Osteoblast (primary cell): ENCODE results near the gene SLC5A5. TPM values are rescaled to one million over a fixed set of nuclear protein-coding genes. Genes with fewer than 3 reads are reported as not detected.

Experiments used
- DNase-seq: peaks from one replicate; pipeline ENCODE4 v3.0.0; 2011; ENCODE audit warnings: low spot score, mixed read lengths; ENCODE audit not compliant: insufficient read length; ENCODE audit errors: missing footprints
- H2AFZ ChIP-seq: 2 replicates; pipeline ENCODE4 v1.6.0; 2011; ENCODE audit warnings: mild to moderate bottlenecking, low read length
- H3K27ac ChIP-seq: 2 replicates; pipeline ENCODE4 v1.5.1; 2011; ENCODE audit warnings: mild to moderate bottlenecking, low read depth, low read length, moderate library complexity
- H3K27me3 ChIP-seq: 2 replicates; pipeline ENCODE4 v1.6.0; 2012; ENCODE audit warnings: mild to moderate bottlenecking, control low read depth, inconsistent platforms, low read length, moderate library complexity; ENCODE audit not compliant: insufficient read depth
- H3K36me3 ChIP-seq: 2 replicates; pipeline ENCODE4 v1.5.1; 2011; ENCODE audit warnings: mild to moderate bottlenecking, low read length, control low read depth, moderate library complexity; ENCODE audit not compliant: insufficient read depth
- H3K4me1 ChIP-seq: 2 replicates; pipeline ENCODE4 v1.5.1; 2011; ENCODE audit warnings: mild to moderate bottlenecking, low read length, control low read depth, moderate library complexity; ENCODE audit not compliant: insufficient read depth
- H3K4me2 ChIP-seq: 2 replicates; pipeline ENCODE4 v1.6.0; 2011; ENCODE audit warnings: mild to moderate bottlenecking, low read length; ENCODE audit not compliant: insufficient read depth
- H3K4me3 ChIP-seq: fragments of 200-600 bp; sonication (generic); 3 replicates; pipeline ENCODE4 v1.5.1; 2012; ENCODE audit warnings: mild to moderate bottlenecking, low read length, inconsistent platforms; ENCODE audit not compliant: insufficient read depth
- H3K79me2 ChIP-seq: 2 replicates; pipeline ENCODE4 v1.6.0; 2012; ENCODE audit warnings: mild to moderate bottlenecking, low read length, control low read depth, inconsistent platforms; ENCODE audit not compliant: insufficient read depth
- H3K9me3 ChIP-seq: 2 replicates; pipeline ENCODE4 v1.5.1; 2011; ENCODE audit warnings: low read depth, low read length, control low read depth
- H4K20me1 ChIP-seq: 2 replicates; pipeline ENCODE4 v1.6.0; 2012; ENCODE audit warnings: mild to moderate bottlenecking, low read length, control low read depth; ENCODE audit not compliant: insufficient read depth
- total RNA-seq: library from RNA; depleted of rRNA; stranded (reverse); fragments of >200 nt; gene quantifications from 2 replicates; pipeline ENCODE4 v1.2.3, GENCODE V29; 2012
- TF ChIP-seq, protein P1 (sequence below): IDR thresholded peaks from 2 replicates; pipeline ENCODE4 v1.5.1; 2011; ENCODE audit warnings: mild to moderate bottlenecking, low read depth, low read length, moderate library complexity; ENCODE audit errors: extremely low read depth

Gene SLC5A5
- total RNA-seq, 1 donor, result under 0.01 TPM

DNA sequence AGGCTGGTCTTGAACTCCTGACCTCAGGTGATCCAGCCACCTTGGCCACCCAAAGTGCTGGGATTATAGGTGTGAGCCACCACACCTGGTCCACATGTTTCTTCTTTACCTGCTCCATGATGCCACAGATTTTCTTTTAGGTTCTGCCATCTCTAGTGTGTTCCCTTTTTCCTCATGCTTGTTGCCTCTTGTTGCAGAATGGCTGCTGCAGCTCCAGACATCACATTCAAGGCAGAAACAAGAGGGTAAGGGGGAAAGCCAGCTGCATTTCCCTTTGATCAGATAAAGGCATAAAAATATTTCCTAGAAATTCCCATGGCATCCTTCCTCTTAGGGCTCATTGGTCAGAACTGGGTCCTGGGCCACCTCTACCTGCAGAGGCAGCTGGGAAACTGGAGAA is 48.8 kb downstream of the SLC5A5 start:
- H3K79me2 ChIP-seq, result no peaks in the 10 kb centered on the region
- no peaks in the 10 kb centered on the region for H4K20me1 ChIP-seq
- H2AFZ ChIP-seq, result no peak overlapping the region
- no peaks in the 10 kb centered on the region for H3K36me3 ChIP-seq
- no peak overlapping the region for H3K27ac ChIP-seq
- H3K4me1 ChIP-seq, result no peaks in the 10 kb centered on the region
- H3K9me3 ChIP-seq, result no peaks in the 10 kb centered on the region
- H3K4me3 ChIP-seq, result no peak overlapping the region
- H3K4me2 ChIP-seq, result no peak overlapping the region
- TF ChIP-seq, protein P1, sequence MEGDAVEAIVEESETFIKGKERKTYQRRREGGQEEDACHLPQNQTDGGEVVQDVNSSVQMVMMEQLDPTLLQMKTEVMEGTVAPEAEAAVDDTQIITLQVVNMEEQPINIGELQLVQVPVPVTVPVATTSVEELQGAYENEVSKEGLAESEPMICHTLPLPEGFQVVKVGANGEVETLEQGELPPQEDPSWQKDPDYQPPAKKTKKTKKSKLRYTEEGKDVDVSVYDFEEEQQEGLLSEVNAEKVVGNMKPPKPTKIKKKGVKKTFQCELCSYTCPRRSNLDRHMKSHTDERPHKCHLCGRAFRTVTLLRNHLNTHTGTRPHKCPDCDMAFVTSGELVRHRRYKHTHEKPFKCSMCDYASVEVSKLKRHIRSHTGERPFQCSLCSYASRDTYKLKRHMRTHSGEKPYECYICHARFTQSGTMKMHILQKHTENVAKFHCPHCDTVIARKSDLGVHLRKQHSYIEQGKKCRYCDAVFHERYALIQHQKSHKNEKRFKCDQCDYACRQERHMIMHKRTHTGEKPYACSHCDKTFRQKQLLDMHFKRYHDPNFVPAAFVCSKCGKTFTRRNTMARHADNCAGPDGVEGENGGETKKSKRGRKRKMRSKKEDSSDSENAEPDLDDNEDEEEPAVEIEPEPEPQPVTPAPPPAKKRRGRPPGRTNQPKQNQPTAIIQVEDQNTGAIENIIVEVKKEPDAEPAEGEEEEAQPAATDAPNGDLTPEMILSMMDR, result no peak
- no peak for DNase-seq
- no peaks in the 10 kb centered on the region for H3K27me3 ChIP-seq

DNA sequence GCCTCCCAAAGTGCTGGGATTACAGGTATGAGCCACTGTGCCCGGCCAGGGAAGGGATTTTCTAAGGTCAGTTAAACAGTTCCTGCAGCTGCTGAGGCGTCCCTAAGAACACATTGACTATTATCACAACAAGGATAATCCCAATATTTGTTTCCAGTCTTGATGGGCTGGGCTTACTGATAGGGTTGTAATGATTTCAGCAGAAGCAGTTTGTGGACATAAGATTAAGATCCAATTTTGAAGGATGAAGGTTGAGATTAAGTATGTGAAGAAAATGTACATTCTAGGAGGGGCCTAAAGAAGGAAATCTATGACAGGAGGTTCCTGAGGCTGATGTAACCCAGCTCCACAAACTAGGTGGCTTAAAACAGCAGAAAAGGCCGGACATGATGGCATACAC is 50.4 kb downstream of the SLC5A5 start:
- no peak overlapping the region for H2AFZ ChIP-seq
- TF ChIP-seq, protein P1, result no peak
- no peak overlapping the region for H3K27ac ChIP-seq
- no peak overlapping the region for H3K4me2 ChIP-seq
- H3K79me2 ChIP-seq, result no peaks in the 10 kb centered on the region
- no peaks in the 10 kb centered on the region for H3K4me1 ChIP-seq
- no peaks in the 10 kb centered on the region for H3K27me3 ChIP-seq
- H3K36me3 ChIP-seq, result no peaks in the 10 kb centered on the region
- H4K20me1 ChIP-seq, result no peaks in the 10 kb centered on the region
- H3K4me3 ChIP-seq, result no peak overlapping the region
- peak; percentile 23 for DNase-seq
- H3K9me3 ChIP-seq, result no peaks in the 10 kb centered on the region

DNA sequence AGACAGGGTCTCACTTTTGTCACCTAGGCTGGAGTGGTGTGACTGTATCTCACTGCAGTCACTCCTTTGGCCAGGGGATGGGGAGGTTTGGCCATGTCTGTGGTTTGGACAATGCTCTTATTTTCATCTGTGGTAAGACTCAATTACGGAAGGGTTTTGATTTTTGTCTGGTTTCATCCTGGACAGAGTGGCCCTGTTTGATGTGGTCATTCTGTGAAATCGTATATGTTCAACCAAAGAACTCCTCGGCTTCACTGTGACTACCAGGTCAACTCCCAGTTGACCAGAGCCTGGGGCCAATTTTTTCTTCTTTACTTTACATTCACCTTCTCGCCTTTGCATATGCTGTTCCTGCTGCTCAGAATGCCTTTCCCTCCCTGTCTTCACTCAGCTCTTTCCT is 54.3 kb downstream of the SLC5A5 start:
- no peak for DNase-seq
- no peak overlapping the region for H2AFZ ChIP-seq
- no peaks in the 10 kb centered on the region for H3K79me2 ChIP-seq
- no peaks in the 10 kb centered on the region for H3K4me1 ChIP-seq
- no peaks in the 10 kb centered on the region for H3K36me3 ChIP-seq
- H3K27ac ChIP-seq, result no peak overlapping the region
- no peaks in the 10 kb centered on the region for H4K20me1 ChIP-seq
- H3K4me2 ChIP-seq, result no peak overlapping the region
- TF ChIP-seq, protein P1, result no peak
- no peaks in the 10 kb centered on the region for H3K27me3 ChIP-seq
- H3K4me3 ChIP-seq, result no peak overlapping the region
- H3K9me3 ChIP-seq, result no peaks in the 10 kb centered on the region

DNA sequence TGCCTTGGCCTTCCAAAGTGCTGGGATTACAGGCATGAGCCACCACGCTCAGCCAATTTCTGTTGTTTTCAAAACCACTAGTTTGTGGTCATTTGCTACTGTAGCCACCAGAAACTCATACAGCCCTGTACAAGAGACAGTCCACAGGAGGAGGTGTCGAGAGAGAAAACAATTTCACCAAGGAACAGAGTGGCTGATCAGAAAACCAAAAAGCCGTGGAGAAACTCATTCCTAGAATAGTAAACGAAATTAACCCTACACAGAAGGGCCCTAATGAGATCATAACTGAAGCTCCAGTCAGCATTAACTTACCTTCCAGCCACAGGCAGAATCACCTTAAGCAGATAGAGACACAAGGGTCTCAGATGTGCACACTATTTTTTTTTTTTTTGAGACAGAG is 57.3 kb downstream of the SLC5A5 start:
- no peak overlapping the region for H2AFZ ChIP-seq
- H4K20me1 ChIP-seq, result no peaks in the 10 kb centered on the region
- peaks cover 12% of the 10 kb centered on the region for H3K79me2 ChIP-seq
- H3K27ac ChIP-seq, result no peak overlapping the region
- no peaks in the 10 kb centered on the region for H3K36me3 ChIP-seq
- no peaks in the 10 kb centered on the region for H3K27me3 ChIP-seq
- peaks cover 15% of the 10 kb centered on the region for H3K4me1 ChIP-seq
- TF ChIP-seq, protein P1, result no peak
- no peaks in the 10 kb centered on the region for H3K9me3 ChIP-seq
- peak; percentile 37 for DNase-seq
- no peak overlapping the region for H3K4me3 ChIP-seq
- no peak overlapping the region for H3K4me2 ChIP-seq
